Erythroblast (primary cell): Measurements from ENCODE around the gene BEND5.

Experiments used
- GATA1 ChIP-seq: IDR thresholded peaks from 2 replicates; pipeline ENCODE4 v1.6.1; 2011; ENCODE audit warnings: low read depth, mild to moderate bottlenecking, control low read depth, low read length, moderate library complexity
- POLR2A ChIP-seq: IDR thresholded peaks from 2 replicates; pipeline ENCODE4 v1.6.1; 2011; ENCODE audit warnings: mild to moderate bottlenecking, low read length

- TF ChIP-seq POLR2A (no peak), GATA1 (no peak)
These were observed 96.2 kb downstream of the BEND5 start for GRCh38 chr1:48680411-48681035.
